ENCODE measurements around the gene PDE6A.

- TF ChIP-seq CTCF (IDR thresholded peaks at IDR 0.05): no peak
- no peak for TF ChIP-seq POLR2A (IDR thresholded peaks at IDR 0.05)
These were observed 62.7 kb downstream of the PDE6A start for GRCh38 chr5:149881874-149882273.

All from ovary (tissue), 3 donors.